Pulmonary artery endothelial cell (primary cell): ENCODE results near the gene SH3PXD2B. TPM values are rescaled to one million over a fixed set of nuclear protein-coding genes. Genes with fewer than 3 reads are reported as not detected.
"Not testable (repeated sequence)": the region's sequence is repeated elsewhere in the genome, so short reads cannot be mapped to it uniquely, and the experiment has no call there.

Source experiments
- DNase-seq: peaks from one replicate; pipeline ENCODE4 v3.0.0-alpha.2; 2011; ENCODE audit warnings: low read depth, low spot score
- total RNA-seq: library from RNA; depleted of rRNA; stranded (reverse); fragments of >200 nt; gene quantifications from 2 replicates; pipeline ENCODE4 v1.2.3, GENCODE V29; 2014

SH3PXD2B gene
- total RNA-seq, 1 donor from 2014 or later = 25.9 TPM

- no peak for DNase-seq
Observed at GRCh38 chr5:172418862-172419814, 35.2 kb downstream of the SH3PXD2B start.

GRCh38 chr5:172417983-172418630 is 36.2 kb downstream of the SH3PXD2B start:
- peak; percentile 60 for DNase-seq

- no peak for DNase-seq
Observed at GRCh38 chr5:172417130-172417841, 37.0 kb downstream of the SH3PXD2B start.

DNA sequence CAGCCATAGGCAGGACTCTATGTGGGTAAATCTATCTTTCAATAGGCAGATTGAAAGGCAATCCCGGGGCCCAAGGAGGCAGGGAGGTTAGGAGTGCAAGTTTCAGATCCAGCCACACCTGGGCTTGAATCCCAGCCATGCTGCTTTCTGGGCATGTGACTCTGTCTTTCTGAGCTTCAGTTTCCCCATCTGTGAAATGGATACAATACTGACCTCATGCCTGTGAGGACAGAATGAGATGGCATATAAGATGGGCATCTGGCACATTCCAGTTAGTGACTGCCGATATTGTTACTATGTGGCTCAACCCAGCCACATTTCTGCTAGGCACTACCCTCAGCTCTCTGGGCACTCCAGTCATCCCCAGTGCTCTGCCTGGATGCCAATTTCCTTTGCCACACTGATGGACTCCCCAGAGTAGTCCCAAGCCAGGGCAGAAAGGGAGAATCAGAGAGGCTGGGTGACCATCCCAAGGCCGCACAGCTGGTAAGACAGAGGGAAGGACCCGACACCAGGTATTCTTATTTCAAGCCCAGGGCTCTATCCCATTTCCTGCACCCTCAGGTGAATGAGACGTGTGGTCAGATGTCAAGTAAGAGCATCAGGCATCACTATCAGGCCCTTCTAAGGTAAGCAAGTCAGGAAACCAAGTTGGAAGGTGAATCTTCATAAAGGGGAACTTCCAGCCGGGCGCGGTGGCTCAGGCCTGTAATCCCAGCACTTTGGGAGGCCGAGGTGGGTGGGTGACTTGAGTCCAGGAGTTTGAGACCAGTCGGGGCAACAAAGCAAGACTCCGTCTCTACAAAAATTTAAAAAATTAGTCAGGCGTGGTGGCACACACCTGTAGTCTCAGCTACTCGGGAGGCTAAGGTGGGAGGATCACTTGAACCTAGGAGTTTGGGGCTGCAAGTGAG is 38.7 kb downstream of the SH3PXD2B start:
- no peak for DNase-seq

DNA sequence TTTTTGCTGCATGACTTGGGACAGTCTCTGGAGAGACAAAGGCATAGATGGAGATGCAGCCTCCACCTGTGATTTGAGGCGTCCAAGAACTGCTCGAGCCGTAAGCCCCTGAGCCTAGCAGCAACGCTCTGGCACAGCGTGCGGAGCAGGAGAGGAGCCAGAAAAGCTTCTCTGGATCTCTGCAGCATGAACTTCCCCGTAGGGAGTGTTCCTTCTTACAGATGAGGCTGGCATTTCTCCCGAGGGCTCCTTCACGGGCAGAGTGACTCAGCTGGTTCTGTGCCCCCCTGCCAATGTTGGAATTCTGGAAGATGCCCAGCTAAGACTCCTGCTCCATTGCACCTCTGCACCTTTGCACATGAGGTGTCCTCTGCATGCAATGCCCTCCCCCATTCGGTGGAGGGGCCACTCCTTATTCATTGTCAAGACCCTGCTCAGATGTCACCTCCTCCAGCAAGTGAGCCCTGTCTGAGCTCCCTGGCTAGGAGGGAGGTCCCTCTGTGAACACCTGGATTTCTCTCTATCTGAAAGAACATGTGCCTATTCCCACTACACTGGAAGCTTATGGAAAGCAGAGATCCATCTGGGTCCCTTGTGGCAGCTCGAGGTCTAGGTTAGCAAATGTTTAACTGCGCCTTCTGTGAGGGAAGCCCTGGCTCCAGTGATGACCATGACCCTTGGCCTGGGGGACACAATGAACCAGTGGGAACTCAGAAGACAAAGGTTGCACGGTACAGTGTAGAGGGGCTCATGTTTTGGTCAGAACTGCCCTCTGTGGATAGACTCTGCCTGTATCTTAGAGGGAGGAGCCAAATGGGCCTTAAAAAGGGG is 39.6 kb downstream of the SH3PXD2B start:
- DNase-seq = no peak

GRCh38 chr5:172413601-172414171 is 40.6 kb downstream of the SH3PXD2B start:
- DNase-seq = no peak

DNA sequence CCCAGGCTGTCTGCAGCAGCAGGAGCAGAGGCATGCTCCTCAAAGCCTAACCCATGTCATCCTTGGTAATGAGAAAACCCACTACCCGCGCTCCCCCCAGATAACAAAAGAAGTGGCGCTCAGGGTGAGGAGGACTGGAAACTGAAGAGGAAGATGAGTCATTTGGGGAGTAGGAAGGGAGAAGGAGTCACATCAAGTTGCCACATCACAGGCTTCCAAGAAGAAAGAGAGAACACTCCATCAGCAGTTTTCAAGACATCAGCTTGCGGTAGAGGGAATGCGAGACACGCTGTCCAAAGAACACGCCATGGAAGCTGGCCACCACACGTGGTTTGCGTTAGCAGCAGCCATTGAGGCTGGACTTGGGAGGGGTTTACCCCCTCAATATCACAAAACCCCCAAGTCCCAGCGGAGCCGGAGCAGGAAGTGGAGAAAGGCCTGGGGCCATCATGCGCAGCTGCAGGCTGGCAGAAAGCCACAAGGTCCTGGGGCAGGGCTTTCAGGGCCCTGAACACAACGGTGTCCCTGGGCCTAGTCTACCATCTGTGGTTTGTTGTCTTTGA is 41.5 kb downstream of the SH3PXD2B start:
- DNase-seq = peak; percentile 63

GRCh38 chr5:172411484-172412072 is 42.7 kb downstream of the SH3PXD2B start:
- DNase-seq = no peak

DNA sequence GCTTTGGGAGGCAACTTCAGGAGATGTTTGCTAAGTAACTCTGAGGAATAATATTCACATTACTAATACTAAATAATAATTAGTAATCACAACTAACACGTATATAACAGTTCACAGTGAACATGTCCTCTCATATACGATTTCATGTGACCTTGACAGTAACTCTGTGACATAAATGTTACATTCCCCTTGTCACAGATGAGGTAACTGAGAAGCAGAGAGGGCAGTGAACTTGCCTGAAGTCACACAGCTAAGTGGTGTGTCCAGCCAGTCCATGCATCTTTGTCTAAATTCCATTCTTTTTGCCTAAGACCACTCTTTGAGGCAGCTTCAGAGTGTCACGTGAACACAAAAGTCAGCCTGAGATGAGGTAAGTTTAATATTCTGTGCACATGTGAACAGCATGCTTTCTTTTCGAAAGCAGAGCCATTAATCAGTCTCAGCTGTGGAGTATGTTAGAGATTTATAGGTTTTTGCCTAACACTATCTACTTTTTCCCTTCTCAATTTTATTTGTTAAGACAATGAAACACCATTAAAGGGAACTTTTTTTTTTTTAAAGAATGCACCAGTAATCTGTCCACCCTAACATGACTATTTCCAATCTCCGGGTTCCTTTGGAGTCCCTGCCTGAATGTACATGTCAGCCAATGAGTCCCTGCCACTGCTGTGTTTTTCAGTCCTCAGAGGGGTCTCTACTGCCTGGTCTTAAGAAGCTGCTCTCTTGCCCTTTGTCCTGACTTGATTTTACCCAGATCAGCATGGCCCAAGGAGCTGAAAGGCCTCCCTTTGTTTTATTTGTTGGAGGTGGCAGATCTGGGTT is 43.5 kb downstream of the SH3PXD2B start:
- no peak for DNase-seq

DNA sequence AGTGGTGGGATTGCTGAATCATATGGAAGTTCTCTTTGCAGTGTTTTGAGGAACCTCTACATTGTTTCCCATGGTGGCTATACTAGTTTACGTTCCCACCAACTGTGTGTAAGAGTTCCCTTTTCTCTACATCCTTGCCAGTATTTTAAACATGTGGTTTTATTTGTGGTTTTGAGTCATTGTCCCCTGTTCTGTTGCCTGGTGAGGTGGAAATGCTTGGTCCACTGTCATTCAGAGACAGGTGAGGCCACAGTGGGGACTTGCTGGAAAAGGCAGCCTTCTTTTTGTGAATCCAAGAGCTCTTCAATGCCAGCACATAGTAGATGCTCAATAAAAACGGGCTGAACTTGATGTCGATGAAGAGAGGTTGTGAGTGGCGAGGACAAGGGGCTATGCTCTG is 44.2 kb downstream of the SH3PXD2B start:
- DNase-seq = no peak

DNA sequence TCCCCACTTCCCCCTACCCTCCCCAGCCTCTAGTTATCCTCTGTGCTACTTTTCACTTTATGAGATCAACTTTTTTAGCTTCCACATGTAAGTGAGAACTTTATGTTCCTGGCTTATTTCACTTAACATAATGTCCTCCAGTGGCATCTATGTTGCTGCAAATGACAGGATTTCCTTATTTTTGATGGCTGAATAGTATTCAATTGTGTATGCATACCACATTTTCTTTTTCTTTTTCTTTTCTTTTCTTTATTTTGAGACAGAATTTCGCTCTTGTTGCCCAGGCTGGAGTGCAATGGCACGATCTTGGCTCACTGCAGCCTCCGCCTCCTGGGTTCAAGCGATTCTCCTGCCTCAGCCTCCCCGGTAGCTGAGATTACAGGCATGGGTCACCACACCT is 44.8 kb downstream of the SH3PXD2B start:
- DNase-seq = not testable (repeated sequence)

- no peak for DNase-seq
Observed at GRCh38 chr5:172407822-172408221, 46.5 kb downstream of the SH3PXD2B start.

- DNase-seq = no peak
Observed at GRCh38 chr5:172407241-172407691, 47.1 kb downstream of the SH3PXD2B start.

DNA sequence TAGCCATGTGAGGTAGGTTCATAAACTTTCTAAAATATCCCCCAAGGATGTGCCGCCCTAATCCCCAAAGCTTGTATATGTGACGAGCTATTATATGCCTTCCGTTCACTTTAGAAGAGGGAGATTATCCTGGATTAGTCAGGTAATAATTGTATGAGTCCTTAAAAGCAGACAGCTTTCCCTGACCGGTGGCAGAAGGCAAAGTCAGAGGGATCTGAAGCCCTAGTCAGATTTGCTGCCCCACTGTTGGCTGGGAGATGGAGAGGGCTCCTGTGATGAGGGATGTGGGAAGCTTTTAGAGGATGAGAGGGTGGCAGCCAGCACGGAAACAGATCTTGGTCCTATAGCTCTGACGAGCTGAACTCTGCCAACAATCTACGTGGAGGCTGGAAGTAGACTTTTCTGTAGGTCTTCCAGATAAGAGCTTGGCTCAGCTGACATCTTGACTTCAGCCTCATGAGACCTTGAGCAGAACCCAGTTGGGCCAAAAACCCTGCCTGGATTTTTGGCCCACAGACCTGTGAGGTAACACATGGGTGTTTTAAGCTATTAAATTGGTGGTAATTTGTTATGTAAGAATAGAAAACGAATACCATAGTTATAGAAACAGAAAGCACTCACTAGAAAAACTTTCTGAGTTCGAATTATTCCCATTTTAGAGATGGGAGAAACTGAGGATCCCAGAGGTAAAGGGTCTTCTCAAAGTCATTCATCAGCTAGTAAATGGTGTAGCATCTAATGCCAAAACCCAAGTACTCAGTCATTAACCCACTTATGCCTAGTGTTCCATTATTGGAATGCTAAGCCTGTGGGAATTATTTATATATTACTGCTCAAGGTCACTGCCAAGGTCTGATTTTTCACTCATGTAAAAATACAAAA is 48.9 kb downstream of the SH3PXD2B start:
- DNase-seq = no peak

DNA sequence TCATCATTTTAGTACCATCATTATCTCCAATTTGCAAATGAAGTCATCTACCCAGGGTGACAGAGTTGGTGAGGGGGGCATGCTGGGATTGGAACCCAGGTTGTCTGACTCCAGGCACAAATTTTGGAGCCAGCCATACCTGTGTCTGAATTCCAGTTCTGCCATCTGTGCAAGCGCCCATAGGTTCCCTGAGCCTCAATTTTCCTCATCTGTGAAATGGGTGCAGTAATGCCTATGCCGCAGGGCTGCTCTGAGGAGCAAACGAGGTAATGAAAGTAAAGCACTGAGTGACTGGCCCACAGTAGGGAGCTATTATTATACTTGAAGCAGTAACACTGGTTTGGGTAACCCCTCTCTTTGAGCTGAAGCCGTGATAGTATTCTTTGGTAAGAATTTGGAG is 49.6 kb downstream of the SH3PXD2B start:
- no peak for DNase-seq

GRCh38 chr5:172403817-172404216 is 50.5 kb downstream of the SH3PXD2B start:
- no peak for DNase-seq

DNA sequence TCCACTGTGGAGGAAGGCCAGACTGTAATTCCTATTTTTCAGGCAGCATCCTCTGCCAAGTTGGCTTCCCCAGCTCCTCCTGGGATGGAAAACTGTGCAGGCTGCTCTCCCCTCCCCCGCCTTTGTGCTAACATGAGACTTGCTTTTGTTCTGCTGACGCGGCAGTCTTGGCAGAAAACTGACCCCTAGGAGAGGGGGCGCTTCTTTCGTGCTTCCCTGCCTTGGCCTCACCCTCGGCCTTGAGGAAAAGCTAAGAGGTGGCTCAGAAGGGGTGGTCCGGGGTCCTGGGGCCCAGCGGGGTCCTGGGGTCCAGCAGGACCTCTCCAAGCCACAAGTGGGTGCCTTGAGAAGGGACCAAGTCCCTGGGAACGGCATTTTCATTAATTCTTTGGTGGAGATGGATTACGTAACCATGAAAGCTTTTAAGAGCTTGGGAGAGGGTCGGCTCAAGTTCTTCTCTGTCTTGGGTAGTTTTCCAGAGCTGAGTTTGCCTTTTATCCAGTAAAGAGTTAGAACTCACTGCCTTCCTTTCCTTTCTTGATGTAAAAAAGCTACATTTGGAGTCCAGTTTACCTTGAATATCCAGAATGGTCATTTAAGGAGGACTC is 51.0 kb downstream of the SH3PXD2B start:
- DNase-seq = no peak
